Kidney glomerular epithelial cell (primary cell): ENCODE data around the gene SMCP.

Experiments
- DNase-seq: peaks from one replicate; lab custom pipeline; 2025; lab: John Stamatoyannopoulos, UW

SMCP gene, protein sequence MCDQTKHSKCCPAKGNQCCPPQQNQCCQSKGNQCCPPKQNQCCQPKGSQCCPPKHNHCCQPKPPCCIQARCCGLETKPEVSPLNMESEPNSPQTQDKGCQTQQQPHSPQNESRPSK

DNA sequence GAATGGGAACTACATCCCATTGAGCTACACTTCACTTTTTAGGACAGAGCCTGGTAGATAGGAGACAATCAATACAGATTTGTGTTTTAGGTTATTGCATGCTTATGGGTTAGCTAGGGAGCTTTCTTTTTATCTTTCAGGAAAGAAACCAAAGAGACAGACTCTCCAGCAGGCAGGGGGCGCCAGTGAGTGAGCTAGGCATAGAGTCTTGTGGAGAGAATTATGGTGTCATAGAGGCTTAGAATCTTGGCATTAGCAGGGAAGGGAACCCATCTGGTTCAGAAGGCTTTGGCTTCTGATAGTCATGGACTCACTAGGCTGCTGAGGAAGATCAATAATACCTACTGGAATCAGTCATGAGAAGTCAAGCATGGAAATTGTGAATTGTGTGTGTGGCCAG, at the start of gene SMCP:
Gene SMCP, plus strand, starts transcription at position 281 of the 400 bp plus-strand sequence. CDS start 6,101 bp downstream, outside the sequence.
- no peak for DNase-seq

DNA sequence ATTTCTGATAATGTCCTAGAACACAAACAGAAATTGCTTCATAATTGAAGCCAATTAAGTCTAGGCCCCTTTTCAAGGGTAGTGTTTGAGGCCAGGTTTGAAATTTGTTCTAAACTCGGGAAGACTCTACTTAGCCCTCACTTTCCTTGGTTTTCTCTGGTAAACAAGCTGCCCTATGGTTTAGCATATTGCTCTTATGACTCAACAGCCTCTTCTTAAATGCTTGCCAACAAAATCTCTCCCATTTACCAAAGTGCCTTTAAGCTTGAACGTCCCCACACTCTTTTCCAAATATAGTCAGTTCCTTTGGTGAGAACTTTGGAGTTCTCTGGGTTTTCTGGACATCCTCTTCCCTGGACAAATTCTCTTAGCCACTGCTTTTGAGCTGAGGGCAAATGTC, 41.3 kb upstream of the SMCP start:
- DNase-seq, result no peak

DNA sequence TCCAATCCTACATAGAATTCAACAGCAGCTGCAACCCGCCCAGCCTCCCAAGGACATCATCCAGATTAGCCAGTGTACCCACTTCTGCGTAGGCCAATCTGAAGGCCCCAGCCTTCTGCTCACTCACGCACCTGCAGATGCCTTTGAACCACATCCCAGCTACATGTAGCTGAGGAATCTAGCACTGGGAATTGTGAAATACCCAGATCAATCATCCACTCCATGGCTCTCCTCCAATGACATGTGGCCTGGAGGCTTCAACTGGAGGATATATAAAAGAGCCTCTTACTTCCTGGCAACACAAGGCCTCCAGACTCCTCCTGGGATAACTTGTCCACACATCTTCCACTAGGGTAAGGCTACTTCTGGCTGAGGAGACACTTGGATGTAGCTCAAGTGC, 35.6 kb upstream of the SMCP start, which contains the start of gene LCE6A:
Gene LCE6A, plus strand, starts transcription at position 301 of the 400 bp plus-strand sequence. CDS start 665 bp downstream, outside the sequence.
- no peak for DNase-seq

DNA sequence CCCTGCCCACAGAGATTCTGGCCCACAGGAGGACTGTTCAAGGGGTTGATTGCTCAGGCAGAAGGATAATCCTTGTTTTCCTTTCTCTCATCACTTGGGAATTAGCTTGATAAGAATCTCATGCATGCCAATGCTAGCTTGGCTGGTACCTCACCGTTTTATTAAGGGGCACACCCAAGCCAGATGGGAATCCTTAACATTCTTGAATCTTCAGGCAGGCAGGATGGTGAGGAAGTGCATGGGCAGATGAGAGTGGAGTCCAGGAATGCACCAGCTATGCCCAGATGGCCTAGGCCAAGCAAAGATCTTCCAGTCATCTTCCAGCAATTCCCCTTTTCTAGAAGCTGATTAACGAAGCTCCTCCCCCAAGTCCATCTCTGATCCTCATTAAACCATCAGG, 22.5 kb upstream of the SMCP start:
- no peak for DNase-seq

DNA sequence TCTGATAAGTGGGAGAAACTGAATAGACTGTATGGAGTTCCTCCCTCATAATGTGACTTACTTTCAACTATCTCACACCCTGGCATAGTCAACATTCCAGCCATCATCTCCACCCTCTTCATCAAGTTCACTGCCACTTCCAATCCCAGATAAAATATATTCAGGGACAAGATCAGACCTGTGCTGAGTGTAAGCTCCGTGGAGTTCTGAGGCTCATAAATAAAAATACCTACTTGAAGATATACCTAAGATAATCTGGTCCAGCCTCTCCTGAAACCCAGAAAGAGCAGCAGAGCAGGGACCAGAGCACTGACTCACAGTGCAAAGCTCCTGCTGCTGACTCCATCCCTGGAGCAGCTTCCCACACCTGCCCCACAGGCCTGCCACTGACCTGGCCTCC, 20.1 kb upstream of the SMCP start:
- DNase-seq, result no peak

DNA sequence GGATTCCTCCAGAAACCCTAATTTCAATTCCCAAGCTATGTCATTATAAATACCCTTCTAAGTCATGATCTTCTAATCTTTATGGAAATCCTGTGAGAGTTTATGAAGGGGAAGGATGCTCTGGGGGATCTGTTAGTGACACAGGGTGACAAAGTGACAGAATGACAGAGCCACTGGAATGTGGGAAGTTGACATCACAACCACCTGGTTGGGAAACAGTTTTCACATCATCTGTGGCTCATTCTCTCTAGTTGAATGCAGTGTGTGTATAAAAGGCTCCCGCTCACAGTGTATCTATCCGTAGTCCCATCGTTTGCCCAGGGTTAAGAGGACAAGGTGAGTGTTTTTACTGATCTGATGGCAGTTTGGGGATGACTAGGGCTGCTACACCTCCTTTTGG, 18.4 kb upstream of the SMCP start, which contains the start of gene LCE7A:
Gene LCE7A, plus strand, starts transcription at position 301 of the 400 bp plus-strand sequence. CDS start 702 bp downstream, outside the sequence.
- no peak for DNase-seq

DNA sequence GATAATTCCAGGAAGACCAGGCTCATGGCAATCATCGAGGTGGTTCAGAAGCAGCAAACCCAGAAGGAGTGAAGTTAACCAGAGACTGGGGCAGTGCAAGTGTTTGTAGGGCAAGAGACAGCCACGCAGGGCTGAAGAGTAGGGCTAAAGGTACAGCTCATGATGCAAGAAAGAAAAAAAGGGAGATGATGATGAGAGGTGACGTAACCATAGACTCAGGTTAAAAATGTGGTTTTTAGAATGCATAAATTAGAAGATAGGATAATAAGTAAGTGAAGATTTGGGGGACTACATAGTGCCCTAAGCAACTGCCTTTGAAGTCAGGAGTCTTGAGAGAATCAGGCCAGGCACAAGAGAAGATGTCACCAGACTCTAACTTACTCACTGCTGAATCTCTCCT, 18.0 kb upstream of the SMCP start:
- DNase-seq, result no peak

DNA sequence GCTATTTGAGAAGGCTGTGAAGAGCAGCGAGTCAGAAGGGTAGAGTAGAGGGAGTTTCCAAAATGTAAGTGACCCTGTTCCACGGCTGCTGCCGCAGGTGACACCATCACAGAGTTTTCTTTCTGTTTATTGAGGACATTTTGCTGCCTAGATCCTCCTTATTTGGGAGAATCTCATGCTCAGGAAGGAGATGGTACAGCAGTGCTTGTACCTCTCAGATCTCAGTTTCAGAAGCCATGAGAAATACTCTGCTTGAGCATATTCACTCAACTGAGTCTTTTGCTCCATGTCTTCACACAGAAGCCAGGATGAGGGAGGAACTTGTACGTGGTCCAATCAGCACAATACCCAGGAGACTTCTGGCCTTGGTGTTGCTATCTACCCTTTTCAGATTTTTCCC, 16.7 kb upstream of the SMCP start:
- no peak for DNase-seq

DNA sequence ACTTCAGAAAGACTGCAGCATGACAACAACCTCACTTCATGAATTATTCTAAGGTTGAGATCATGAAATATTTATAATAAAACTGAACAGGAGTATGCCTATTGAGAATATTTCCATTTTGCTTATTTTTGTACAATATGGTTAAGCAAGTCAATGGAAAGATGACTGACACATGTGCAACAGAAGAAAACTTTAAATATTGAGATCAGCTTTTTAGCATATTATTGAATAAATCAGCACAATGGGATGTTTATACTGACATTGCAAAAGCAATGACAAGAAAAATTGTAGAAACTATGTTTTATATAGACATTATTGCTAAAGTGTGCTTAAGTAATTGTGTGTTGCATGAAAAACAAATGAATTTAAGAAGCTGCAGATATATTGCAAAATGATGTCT, 13.7 kb upstream of the SMCP start:
- DNase-seq, result no peak

DNA sequence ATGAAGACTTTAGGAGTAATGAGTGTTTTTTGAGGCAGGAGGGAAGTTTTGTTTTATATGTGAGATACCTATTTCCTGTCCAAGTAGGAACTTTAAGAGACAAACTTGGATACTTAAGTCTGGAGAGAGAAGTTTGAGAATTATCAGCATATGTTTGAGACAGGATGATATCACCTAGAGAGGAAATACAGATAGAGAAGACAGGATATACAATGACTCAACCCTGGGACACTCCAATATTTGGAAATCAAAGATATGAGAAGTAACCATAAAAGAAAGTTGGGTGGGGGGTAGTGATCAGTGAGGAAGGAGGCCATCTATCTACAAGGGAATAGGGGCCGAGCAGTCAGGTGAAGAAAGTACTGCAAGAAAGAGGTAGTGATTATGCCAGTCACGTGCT, 11.8 kb upstream of the SMCP start:
- DNase-seq, result no peak

DNA sequence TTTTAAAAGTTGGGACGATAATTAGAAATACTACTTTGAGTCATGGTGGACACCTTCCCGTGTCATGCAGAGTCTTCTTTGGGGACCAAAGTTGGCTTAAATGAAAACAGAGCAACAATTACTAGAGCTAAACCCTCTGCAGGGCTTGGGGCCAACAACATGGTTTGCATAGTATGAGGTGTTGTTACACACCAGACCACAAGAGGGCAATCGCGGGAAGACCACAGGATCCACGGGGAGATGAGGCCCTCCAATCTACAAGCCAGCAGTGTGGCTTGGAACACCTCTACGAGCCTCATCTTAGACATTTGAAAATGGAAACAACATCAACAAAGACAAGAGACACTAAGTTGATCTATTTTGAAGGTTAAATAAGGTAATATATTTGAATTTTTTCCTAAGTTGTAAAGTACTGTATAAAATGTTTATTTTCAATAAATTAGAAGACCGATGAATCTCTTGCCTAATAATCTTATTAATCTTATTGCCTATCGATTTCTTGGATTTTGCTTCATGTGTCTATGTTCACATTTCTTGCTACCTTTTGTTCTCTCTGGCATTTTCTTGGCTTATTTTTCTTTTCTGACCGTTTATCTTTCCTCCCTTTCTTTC, 8.2 kb upstream of the SMCP start:
- DNase-seq, result peak; percentile 32

DNA sequence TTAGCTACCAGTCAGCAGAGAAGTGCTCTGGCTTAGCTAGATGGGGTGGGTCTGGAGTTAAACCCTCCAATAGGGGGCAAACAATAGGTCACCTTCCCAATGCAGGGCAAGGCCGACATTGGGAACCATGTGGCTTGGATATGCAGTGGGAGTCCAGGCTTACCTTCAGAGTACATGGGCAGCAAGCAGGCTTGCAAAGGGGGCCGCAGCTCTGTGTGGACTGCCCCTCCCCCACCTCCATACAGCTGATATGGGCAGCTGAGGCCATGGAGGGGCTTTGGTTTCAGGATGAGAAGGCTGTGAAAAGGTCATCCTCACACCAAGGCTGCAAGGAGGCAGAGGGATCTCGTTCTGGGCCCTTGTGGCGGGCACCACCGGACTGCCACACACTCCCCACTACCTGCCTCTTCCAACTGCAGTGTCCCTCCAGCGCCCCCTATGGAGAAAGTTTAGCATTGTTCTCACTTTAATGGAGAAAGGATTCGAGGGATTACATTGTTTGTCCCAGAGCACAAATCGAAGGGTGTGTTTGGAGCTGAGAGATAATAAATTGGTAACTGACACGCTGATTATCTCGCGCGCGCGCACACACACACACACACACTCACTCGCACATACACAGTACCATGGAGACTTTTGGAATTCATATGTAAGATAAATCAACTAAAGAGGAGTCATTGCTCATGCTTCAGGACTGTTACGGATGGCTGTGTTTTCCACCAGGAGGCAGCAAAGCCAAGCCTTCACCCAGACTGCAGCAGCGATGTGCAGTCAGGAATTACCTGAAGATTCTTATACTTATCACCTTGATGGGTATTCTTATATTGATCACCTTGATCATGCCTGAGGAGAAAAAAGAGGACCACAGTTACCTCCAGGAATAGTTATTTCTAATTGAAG, 7.0 kb upstream of the SMCP start:
- peak; percentile 46 for DNase-seq

DNA sequence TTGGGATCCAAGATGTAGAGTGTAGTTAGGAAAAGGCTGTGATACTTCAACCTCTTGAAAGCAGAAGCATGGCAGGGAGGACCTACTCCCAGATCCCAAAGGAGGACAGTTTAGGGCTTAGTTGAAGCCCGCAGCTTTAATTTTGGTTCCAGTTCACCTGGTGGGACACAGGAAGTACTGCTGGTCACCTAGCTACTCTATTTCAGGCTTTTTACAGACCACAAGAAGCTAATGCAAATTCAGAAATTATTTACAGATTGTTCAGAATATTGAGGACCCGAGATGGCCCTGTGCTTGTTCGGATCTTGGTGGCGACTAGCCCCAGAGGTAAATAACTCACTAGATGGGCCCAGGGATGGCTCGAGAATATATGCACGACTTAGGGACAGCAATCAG, 6.4 kb upstream of the SMCP start:
- no peak for DNase-seq

DNA sequence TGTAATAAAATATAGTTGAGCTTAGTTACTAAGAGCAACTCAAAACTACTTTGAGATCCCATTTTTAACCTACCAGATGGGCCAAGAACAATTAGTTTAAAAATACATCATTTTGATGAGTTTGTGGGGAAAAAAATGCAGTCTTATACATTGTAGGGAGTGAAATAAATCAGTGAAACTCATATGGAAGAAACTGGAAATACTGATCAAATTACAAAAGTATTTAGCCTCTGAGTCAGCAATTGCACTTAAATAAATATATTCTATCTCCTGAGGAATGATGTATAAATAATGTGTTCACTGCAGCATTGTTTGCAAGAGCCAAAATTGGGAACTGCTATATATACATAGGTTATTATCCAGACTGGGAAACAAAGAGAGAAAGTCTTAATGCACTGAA, 4.6 kb upstream of the SMCP start:
- no peak for DNase-seq

DNA sequence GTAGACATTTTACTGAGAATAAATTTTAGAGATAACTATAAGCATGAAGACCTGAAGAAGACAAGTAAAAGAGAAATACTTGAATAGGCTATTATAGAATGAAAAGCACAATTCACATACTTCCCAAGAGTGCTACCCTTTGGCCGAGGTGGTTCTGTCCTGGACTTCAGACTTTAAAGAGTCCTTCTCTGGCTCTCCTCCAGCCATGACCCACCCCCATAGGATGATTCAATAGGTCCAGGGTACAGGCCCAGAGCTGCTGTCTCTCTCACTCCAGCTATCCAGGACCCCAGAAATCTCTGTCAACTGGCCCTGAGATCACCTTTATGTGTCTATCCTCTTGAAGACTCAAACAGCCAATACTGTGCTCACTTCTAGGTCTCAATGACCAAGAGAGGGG, 1.3 kb upstream of the SMCP start:
- DNase-seq, result no peak

DNA sequence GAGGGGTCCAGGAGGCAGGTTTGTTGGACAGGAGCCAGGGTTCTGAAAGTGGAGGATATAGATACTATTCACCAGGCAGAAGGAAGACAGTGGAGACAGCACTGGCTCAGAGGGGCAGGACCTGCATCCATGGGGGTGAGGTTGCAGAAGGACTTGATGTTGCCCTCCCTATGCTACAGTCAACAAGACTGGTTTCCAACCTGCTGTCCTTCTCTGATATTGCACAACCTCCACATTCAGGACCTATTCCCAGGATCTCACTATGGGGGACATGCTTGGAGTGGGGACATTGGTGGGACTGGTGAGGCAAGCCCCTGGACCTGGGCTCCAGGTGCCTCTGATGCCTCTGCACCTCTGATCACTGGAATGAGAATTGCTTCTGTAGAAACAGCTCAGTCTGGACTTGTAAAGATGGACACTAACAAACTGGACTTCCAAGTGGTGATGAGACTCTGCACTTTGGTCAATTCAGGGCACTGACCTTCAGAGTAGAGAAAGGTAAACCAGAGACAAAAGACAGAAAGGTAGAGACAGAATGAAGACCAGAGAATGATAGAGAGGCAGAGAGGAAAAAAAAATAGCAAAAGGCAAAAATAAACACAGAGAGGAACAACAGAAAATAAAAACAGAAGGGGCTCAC, 1.6 kb downstream of the SMCP start:
- no peak for DNase-seq

DNA sequence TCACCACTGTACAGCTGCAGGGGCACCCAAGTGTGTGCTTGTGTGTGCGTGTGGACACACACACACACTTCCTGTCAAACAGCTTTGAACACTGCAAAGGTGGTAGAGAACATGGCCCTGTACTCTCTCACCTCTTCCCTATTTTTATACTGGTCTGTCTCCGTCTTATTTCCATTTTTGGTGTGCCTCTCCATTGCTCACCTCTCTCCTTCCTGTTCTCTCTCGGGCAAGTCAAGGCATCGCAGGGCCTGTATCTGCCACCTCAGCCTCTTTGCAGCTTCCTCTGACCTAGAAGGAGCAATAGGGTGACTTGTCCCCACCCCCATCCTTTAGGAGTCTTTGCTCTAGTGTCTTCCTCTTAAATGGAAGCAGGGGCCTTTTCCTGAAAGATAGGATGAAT, 2.2 kb downstream of the SMCP start:
- no peak for DNase-seq

DNA sequence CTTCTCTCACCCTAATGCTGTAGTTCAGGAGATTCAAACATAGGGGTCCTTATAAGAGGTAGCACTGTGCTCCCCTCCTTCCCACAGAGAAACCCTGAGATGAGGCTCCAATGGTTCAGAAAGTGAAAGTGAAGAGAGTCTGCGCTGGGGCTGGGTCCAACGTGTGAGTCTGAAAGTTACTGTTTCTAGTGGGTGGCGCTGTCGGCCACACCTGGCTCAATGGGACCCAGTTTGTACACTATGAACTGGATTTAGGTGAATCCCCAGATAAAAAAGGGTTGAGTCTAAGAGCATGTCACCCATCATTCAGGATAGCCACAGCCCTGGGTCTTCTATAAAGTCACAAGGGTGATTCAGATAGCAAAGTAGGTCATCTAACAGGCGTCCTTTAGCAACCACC, 2.8 kb downstream of the SMCP start:
- no peak for DNase-seq

DNA sequence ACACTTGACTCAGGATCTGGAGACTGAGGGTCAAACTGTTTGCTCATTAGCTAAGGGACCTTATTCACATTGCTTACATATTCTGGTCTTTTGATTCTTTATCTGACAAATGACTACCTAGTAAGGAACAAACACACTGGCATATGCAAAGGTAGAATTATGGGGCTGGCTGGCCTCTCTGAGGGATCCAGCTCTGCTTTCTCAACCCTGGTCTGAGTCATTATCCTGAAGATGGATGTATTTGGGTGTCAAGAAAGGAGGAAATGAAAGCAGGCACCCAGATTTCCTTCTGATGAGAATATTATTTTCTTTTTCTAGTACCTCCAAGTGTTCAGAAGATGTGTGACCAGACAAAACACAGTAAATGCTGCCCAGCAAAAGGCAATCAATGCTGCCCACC, 6.0 kb downstream of the SMCP start:
- DNase-seq, result no peak

DNA sequence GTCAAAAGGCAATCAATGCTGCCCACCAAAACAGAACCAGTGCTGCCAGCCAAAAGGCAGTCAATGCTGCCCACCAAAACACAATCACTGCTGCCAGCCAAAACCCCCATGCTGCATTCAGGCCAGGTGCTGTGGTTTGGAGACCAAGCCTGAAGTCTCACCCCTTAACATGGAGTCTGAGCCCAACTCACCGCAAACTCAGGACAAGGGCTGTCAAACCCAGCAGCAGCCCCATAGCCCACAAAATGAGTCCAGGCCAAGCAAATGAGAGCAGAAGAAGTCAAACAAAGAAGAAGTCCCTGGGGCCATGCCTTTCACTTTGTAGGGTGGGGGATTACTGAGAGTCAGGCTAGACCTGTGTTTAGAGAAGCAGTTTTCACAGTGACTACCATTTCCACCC, 6.4 kb downstream of the SMCP start:
- DNase-seq, result no peak

DNA sequence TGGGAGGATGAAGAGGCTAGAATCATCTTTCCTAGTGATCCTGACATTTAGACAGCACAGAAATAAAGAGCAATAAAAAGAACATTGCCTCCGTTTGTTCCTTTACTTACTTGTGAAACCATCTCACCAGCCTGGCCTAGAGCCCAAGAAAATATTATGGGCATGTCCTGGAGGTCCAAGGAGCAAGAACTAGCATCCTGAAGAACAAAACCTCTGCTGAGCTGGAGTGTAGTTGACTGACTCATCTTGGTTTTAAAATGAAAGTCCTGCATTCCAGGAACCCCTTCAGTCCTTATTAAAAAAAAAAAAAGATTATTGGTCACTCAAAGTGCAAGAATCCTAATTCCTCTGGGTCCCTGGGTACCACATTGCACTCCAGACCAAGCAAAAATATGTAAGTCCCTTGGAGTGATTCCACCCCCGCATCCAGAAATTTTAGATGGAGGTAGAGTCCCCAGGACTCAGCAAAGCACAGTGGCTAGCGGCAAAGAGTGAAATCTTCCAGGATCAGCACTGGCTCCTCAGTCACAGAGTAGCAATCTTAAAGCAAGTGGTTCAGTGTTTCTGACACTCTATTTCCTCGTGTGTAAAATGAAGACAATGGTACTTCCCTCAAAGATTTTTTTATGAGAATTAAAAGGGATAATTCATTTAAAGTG, 7.0 kb downstream of the SMCP start:
- DNase-seq, result no peak

DNA sequence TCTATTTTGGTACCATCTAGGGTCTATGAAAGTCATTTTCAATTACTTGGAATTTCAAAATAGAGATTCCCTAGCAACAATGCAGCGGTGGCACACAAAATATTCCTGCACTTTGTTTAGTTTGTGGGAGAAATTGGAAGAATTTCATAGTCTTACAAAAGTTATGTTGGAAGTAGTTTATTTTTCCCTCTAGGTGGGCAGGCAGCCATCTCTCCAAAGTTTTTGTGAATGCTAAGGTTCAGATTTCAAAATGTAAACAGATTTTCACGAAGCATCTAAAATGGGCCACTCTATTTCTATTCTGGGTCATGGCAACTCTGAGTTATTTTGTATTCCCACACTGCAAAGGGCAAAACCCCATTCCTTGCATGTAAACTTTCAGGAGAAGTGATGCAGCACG, 8.0 kb downstream of the SMCP start:
- no peak for DNase-seq
